GM21423 (cell line): ENCODE data around the gene CRELD2.
A peak's percentile ranks its signal among the peaks of the same experiment; 100 is the strongest.

Experiments used
- ATAC-seq: cut with Tn5 transposase; IDR thresholded peaks from one replicate; pipeline ENCODE4 v1.9.1; 2021; ENCODE audit warnings: mild to moderate bottlenecking, moderate library complexity; ENCODE audit not compliant: unreplicated experiment

CRELD2 gene

GRCh38 chr22:49910229-49911155 lies 7.9 kb upstream of the CRELD2 start:
- ATAC-seq: no peak

DNA sequence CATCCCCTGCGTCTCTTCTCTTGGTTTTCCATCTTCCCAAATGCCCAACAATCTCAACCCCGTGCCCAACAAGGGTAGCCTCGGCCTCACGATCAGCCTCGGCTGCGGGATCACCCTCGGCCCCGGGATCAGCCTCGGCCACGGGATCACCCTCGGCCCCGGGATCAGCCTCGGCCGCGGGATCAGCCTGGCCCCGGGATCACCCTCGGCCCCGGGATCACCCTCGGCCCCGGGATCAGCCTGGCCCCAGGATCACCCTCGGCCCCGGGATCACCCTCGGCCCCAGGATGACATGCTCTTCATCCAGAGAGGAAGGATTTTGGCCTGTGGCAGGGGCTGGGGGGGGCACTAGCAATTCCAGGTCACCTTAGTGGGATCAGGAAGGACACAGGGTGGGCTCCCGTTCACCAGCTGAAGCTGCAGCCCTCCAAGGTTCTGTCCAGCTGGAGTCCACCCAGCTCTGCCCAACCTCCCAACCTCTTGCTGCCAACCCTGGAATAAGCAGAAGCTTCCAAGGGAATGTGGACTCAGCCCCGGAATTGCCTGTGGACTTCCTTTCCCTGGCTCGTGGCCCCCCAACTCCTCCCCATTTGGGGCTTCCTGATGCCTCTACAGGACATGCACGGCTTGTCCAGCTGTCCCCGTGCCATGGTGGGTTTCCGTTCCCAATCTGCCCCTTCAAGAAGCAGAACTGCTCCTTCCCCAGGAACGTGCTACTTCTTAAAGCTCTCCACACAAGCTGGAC lies 6.4 kb upstream of the CRELD2 start:
- no peak for ATAC-seq

DNA sequence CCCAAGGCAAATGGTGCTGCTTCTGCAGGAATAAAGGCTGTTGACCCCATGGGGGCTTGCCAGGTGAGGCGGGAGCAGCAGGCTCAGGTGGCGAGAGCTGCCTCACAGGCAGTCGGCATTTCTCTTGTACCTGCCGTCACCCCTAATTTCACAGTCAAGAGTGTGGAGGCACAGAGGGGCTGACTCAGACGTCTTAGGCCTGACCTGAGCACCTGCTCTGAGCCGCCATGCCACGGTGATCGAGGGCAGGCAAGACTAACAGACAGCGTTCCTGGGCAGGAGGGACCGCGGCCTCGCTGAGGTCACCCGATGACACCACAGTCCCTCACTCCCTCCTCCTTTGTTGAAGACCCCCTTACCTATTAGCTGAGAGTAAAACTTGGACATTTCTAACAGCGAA lies 5.4 kb upstream of the CRELD2 start:
- no peak for ATAC-seq

GRCh38 chr22:49913446-49913845 lies 5.0 kb upstream of the CRELD2 start:
- ATAC-seq: no peak

- no peak for ATAC-seq
These were observed 4.2 kb upstream of the CRELD2 start for GRCh38 chr22:49914256-49914655.

GRCh38 chr22:49915610-49916009 lies 2.8 kb upstream of the CRELD2 start:
- ATAC-seq: no peak

DNA sequence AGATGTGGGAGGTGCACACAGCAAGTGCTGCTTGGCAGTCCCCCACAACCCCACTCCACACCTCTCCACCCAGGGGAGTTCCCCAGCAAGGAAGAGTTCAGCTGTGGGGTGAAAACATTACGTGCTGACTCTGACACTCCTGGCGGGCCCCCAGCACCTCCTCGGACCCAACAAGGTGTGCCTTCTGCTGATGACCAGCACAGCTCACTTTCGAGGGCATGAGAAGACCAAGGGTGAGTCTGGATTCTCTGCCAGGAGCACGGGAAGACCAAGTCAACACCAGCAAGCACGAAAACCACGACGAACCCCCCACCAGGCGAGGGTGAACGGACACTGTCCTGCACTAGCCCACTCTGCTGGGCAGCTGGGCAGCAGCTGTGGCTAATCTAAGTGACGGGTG lies 1.6 kb upstream of the CRELD2 start:
- no peak for ATAC-seq

DNA sequence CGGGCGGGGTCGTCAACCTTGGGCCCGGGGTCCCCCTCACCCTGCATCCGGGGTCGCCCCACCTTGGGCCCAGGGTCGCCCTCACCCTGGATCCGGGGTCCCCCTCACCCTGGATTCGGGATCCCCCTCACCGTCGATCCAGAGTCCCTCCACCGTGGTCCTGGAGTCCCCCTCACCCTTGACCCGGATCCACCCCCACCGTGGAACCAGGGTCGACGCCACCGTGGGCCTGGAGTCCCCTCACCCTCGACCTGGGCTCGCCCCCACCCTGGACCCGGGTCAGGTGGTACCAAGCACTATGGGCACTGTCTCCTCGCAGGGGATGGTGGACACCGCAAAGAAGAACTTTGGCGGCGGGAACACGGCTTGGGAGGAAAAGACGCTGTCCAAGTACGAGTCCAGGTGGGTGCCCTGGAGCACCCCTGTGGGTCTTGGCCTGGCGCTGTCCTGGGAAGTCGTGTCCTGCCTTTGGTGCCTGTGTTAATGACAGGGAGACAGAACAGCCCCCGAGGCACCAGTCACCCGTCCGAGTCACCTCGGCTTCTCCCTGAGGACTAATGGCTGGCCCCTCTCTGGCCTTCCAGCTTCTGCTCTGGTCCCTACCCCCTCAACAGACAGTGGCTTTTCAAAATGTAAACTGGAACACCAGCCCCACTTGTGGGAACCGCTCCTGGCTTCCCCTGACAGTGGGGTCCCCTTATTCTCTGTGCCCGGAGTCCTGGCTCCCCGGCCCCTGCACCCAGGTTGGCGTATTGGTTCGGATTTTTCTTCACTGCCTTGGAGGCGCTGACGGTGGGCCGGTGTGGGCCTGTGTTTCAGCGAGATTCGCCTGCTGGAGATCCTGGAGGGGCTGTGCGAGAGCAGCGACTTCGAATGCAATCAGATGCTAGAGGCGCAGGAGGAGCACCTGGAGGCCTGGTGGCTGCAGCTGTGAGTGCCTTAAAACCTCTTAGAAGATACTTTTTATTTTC lies 762 bp downstream of the CRELD2 start:
- ATAC-seq: no peak

GRCh38 chr22:49920859-49921258 lies 2.4 kb downstream of the CRELD2 start:
- no peak for ATAC-seq

GRCh38 chr22:49921508-49922278 lies 3.3 kb downstream of the CRELD2 start:
- ATAC-seq: no peak

DNA sequence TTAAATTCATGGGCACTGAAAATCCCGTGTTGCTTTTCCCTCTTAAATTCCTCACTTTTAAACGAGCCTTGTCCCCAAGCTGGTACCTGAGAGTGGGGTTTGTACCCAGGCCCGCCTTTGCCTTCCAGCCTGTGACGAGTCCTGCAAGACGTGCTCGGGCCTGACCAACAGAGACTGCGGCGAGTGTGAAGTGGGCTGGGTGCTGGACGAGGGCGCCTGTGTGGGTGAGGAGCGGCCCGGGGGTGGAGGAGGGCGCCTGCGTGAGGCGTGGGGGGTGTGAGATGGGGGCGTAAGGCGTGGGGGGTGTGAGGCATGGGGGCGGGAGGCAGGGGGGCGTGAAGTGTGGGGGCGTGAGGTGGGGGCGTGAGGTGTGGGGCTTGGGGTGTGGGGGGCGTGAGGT lies 4.0 kb downstream of the CRELD2 start:
- ATAC-seq: no peak

DNA sequence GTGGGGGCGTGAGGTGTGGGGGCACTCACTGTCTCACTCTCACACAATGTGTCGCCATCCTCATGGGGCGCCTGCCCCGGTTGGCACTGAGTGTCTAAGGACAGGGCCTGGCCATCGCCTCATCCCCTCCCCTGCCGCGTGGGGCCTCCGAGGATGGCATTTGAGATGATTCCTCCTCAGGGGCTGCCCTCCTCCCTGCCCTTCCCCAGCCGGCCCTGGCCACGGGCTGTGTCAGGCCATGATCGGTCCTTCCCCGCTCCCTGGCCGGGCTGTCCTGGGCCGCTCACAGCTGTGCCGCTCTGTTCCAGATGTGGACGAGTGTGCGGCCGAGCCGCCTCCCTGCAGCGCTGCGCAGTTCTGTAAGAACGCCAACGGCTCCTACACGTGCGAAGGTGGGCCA lies 4.5 kb downstream of the CRELD2 start:
- ATAC-seq: no peak

- no peak for ATAC-seq
These were observed 5.0 kb downstream of the CRELD2 start for GRCh38 chr22:49923445-49923844.

DNA sequence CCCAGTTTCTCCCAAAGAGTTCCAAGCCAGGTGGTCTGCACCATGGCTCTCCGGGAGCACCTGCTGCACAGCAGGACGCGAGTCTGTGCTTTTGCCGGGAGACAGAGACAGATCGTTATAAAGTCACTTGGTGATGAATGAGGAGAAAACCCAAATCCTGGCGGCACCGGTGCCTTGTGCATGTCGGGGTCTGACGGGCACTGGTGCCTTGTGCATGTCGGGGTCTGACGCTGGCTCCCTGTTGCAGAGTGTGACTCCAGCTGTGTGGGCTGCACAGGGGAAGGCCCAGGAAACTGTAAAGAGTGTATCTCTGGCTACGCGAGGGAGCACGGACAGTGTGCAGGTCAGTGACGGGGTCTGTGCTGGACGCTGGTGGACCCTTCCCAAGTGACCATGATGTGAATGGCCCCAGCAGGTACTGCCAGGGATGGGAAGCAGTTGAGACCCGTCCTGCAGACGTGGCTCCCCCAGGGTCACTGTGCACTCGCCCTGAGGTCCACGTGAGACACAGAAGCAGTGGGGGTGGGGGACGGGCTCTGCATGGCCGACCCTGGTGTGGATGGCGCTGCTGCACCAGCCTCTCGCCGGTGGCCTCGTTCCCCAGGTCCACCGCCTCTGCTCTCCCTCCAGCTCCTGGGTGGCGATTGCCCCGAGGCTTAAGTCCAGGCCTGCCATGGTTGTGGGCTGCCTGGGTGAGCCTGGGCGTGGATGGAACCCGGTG lies 5.8 kb downstream of the CRELD2 start:
- ATAC-seq: no peak

- peak; percentile 47 for ATAC-seq
These were observed 7.2 kb downstream of the CRELD2 start for GRCh38 chr22:49925525-49926128.

GRCh38 chr22:49926916-49927315 lies 8.5 kb downstream of the CRELD2 start:
- ATAC-seq: no peak

GRCh38 chr22:49927483-49928184 lies 9.2 kb downstream of the CRELD2 start:
- ATAC-seq: no peak

DNA sequence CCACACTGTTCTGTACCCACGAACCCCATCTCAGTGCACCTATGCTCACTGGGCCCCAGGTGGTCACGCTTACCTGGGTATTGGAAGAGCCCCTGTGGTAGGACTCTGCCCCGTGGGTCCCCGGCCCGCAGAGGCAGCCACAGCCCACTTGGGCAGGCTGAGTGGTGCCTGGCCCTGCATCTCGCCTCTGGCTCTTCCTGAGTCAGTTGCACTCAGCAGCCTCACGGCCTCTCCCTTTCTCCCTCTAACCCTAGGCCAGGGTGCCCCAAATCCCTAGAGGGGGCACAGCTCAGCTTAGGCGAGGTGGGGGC lies 9.7 kb downstream of the CRELD2 start:
- no peak for ATAC-seq
